A549 (cell line): ENCODE data around the gene ZMYND10. TPM values are rescaled to one million over a fixed set of nuclear protein-coding genes. Genes with fewer than 3 reads are reported as not detected.

Experiments
- ATAC-seq, 2 experiments: fragments of 200-7000 bp in 1 of 2; fragments of >200 bp in 1 of 2; cut with Nextera tagmentation in 1 of 2; cut with Tn5 transposase in 1 of 2; 3 replicates each; pipeline versions ENCODE4 v1.8.0 to v1.9.1; 2018 to 2020; ENCODE audit warnings: mild to moderate bottlenecking in 1 of 2, moderate library complexity in 1 of 2
- CTCF ChIA-PET: fragments of 300-600 bp; sonication (Branson Sonifier 250); formaldehyde crosslinking; extraction: SDS; loops from one replicate; lab custom pipeline; 2021; ENCODE audit warnings: antibody characterized with exemption, inconsistent platforms; lab: Yijun Ruan, JAX
- POLR2A ChIA-PET: fragments of 350-600 bp; formaldehyde crosslinking; extraction: SDS; loops from one replicate; lab custom pipeline; 2021; ENCODE audit warnings: antibody characterized with exemption, inconsistent platforms; lab: Yijun Ruan, JAX
- DNase-seq, 2 experiments: peaks; one replicate each; pipeline versions ENCODE4 v3.0.0 to v3.0.0-alpha.2; 2011 to 2016; ENCODE audit warnings: low read depth in 1 of 2, low spot score in 1 of 2
- FAIRE-seq: peaks from 2 replicates; lab custom pipeline; 2011; peaks lifted over from hg19 to GRCh38; lab: Jason Lieb, UNC
- H3K27ac ChIP-seq, 2 experiments: fragments of >200 bp; sonication (Bioruptor Twin); formaldehyde crosslinking; 3 replicates each; pipeline ENCODE4 v1.5.1; 2016 to 2017
- H3K4me1 ChIP-seq: fragments of >200 bp; sonication (Bioruptor Twin); formaldehyde crosslinking; 3 replicates; pipeline ENCODE4 v1.6.1; 2016
- H3K4me2 ChIP-seq: fragments of >200 bp; sonication (Bioruptor Twin); formaldehyde crosslinking; 3 replicates; pipeline ENCODE4 v1.6.1; 2016
- H3K4me3 ChIP-seq: fragments of >200 bp; sonication (Bioruptor Twin); formaldehyde crosslinking; 3 replicates; pipeline ENCODE4 v1.5.1; 2016
- H3K9me3 ChIP-seq: fragments of >200 bp; sonication (Bioruptor Twin); formaldehyde crosslinking; 3 replicates; pipeline ENCODE4 v1.6.1; 2016
- BHLHE40 ChIP-seq: IDR thresholded peaks from 2 replicates; pipeline ENCODE4 v1.6.1; 2012; ENCODE audit warnings: low read depth, low read length, inconsistent platforms
- CEBPB ChIP-seq, 2 experiments: fragments of >200 bp in 1 of 2; sonication (Bioruptor Twin) in 1 of 2; formaldehyde crosslinking in 1 of 2; IDR thresholded peaks; 2 replicates each; pipeline ENCODE4 v1.6.1; 2012 to 2016
- CHD4 ChIP-seq: fragments of 200-600 bp; sonication (generic); IDR thresholded peaks from 2 replicates; pipeline ENCODE4 v1.6.1; 2016; ENCODE audit warnings: antibody characterized with exemption, mild to moderate bottlenecking, borderline replicate concordance
- EHF ChIP-seq: fragments of 250-450 bp; sonication (Bioruptor Pico); IDR thresholded peaks from 2 replicates; pipeline ENCODE4 v1.5.0; 2020; ENCODE audit warnings: mild to moderate bottlenecking
- FOSB ChIP-seq: fragments of 250-450 bp; sonication (Bioruptor Pico); IDR thresholded peaks from 2 replicates; pipeline ENCODE4 v1.5.0; 2020; ENCODE audit warnings: mild to moderate bottlenecking, moderate library complexity
- FOSL2 ChIP-seq, 2 experiments: fragments of 450-650 bp in 1 of 2; fragments of >200 bp in 1 of 2; sonication (Bioruptor Twin) in 1 of 2; formaldehyde crosslinking; IDR thresholded peaks; 2 replicates each; pipeline versions ENCODE4 v1.5.0 to v1.6.1; 2016 to 2020; ENCODE audit warnings: mild to moderate bottlenecking in 1 of 2, moderate library complexity in 1 of 2
- HOXB13 ChIP-seq: fragments of 250-450 bp; sonication (Bioruptor Pico); IDR thresholded peaks from 2 replicates; pipeline ENCODE4 v1.5.0; 2020; ENCODE audit warnings: low read depth, mild to moderate bottlenecking, moderate library complexity
- JUNB ChIP-seq: fragments of >200 bp; sonication (Bioruptor Twin); formaldehyde crosslinking; IDR thresholded peaks from 2 replicates; pipeline ENCODE4 v1.6.1; 2016
- NFE2L2 ChIP-seq: fragments of 150-350 bp; conservative IDR thresholded peaks from 2 replicates; pipeline ENCODE4 v1.6.1; 2014; ENCODE audit warnings: low read length
- POLR2A ChIP-seq: IDR thresholded peaks from 2 replicates; pipeline ENCODE4 v1.6.1; 2012; ENCODE audit warnings: mild to moderate bottlenecking, low read length
- POLR2AphosphoS2 ChIP-seq: conservative IDR thresholded peaks from 2 replicates; pipeline ENCODE4 v1.6.1; 2012; ENCODE audit warnings: low read length, improper control_type of control experiment, inconsistent platforms
- RAD21 ChIP-seq, 2 experiments: fragments of >200 bp in 1 of 2; sonication (Bioruptor Twin) in 1 of 2; formaldehyde crosslinking in 1 of 2; IDR thresholded peaks in 1 of 2; conservative IDR thresholded peaks in 1 of 2; 2 replicates in 1 of 2; 3 replicates in 1 of 2; pipeline ENCODE4 v1.6.1; 2012 to 2018; ENCODE audit warnings: inconsistent platforms in 1 of 2
- ZC3H11A ChIP-seq: fragments of 450-650 bp; IDR thresholded peaks from 2 replicates; pipeline ENCODE4 v1.6.1; 2014; ENCODE audit warnings: antibody characterized with exemption, mild to moderate bottlenecking
- ZNF302 ChIP-seq: fragments of 250-450 bp; sonication (Bioruptor Pico); IDR thresholded peaks from 2 replicates; pipeline ENCODE4 v1.9.0; 2021; ENCODE audit warnings: inconsistent platforms, mild to moderate bottlenecking, moderate library complexity
- ZSCAN20 ChIP-seq: fragments of 250-450 bp; sonication (Bioruptor Pico); IDR thresholded peaks from 2 replicates; pipeline ENCODE4 v1.8.0; 2022; ENCODE audit warnings: mild to moderate bottlenecking, moderate library complexity
- WGBS: methylation state at CpG from one replicate; pipeline ENCODE4 v1.1.6; 2017; ENCODE audit errors: missing lambda C conversion rate; 5-methylcytosine and 5-hydroxymethylcytosine counted together
- polyA plus RNA-seq, 4 experiments: library from polyadenylated mRNA; depleted of rRNA in 3 of 4; stranded (reverse); fragments of >200 nt; fragmentation: RNase III in 1 of 4; extraction: RNeasy Plus Mini Kit Qiagen cat#74134 plus additional on column Dnase treatment in 1 of 4; gene quantifications; 2 replicates in 3 of 4; 3 replicates in 1 of 4; pipeline ENCODE4 v1.2.3, GENCODE V29; 2011 to 2017
- TF ChIP-seq, protein P1 (sequence below): IDR thresholded peaks from 2 replicates; pipeline ENCODE4 v1.6.1; 2012
- TF ChIP-seq, protein P2 (sequence below): fragments of >200 bp; sonication (Bioruptor Twin); formaldehyde crosslinking; IDR thresholded peaks from 2 replicates; pipeline ENCODE4 v1.6.1; 2016
- TF ChIP-seq, protein P3 (sequence below): IDR thresholded peaks from 2 replicates; pipeline ENCODE4 v1.6.1; 2012; ENCODE audit warnings: low read depth, borderline replicate concordance

Gene ZMYND10
- polyA plus RNA-seq, 2 of the 4 experiments (the other 2 are of a cell fraction): 0.43 to 0.77 TPM

DNA sequence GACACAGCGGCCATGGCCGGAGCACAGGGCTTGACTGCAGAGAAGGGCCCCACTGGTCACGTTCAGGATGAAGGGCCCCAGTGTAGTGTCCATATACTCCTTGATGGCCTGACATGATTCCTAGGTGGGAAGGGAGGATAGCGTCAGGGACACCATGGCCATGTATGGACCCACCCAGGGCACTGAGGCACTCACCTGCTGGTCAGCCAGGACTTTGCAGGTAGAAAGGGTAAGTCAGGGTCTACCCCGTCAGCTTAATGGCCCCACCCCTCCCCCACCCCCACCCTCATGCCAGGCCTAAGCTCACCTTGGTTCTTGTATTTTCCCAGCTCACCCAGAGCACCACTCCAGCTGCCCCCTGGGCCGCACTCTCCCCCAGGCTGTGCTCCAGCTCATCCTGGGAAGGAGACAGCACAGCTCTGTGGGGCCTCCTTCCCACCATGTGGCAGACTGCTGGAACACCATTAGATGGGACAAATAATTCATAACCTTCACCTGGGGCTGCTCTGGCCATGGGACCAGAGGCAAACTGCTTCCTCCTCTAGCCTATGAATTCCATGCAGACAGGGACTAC lies 44.8 kb downstream of the ZMYND10 start:
- H3K4me3 ChIP-seq: no peak overlapping the region
- ChIA-PET POLR2A (interaction anchor here (0.6 kb wide), 1 partner anchor 270 kb away, joined by 3 read pairs; no protein-coding TSS in a partner anchor), CTCF (interaction anchor here (1.2 to 3.5 kb wide), 4 partner anchors 9 to 27 kb away, joined by 3 to 21 read pairs (median 6); partner anchors contain the start of genes HYAL2, IFRD2 and TUSC2)

DNA sequence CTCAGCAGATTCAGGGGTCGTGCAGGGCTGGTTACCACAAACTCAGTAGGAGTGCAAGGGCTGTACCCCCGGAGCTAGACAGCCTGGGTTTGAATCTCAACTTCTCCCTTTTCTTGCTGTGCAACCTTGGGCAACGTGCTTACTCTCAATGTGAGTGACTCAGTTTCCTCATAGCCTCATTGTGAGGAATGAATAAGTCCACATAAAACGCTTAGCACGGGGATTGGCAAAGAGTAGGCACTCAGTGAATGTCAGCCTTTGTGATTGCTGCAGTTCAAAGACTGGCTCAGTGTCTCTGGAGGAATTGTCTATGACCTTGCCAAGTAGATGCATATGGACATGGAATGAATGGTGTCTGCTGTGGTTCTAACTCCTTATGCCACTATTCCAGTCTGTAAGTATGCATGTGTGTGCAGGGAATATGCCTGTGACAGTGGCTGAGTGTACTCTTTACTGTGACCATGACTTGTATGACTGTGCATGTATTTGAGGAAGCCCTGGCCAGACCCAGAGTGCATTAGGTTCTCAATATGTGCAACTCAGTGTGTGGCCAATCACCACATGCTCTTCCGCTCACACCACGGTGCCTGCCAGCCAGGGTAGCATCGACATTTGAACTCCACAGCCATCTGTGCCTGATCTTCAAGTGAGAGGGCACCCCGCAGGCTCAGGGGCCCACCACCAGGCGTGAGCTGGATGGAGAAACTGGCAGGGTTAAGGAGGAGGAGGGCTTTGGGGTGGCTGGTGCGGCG lies 45.4 kb downstream of the ZMYND10 start:
- peaks cover 26% of the 10 kb centered on the region for H3K4me1 ChIP-seq
- H3K9me3 ChIP-seq: no peaks in the 10 kb centered on the region
- H3K4me2 ChIP-seq: peak overlapping the region; percentile 92
- POLR2A ChIA-PET: interaction anchor here (0.5 to 1.4 kb wide), 5 partner anchors 21 to 271 kb away, joined by 3 to 4 read pairs (median 3); no protein-coding TSS in a partner anchor
- H3K4me3 ChIP-seq: peak overlapping the region; percentile 44
- no peak for ATAC-seq
- TF ChIP-seq ZC3H11A (no peak), ZNF302 (CRISPR knock-in tag) (no peak), POLR2A (no peak), FOSL2 (IDR thresholded peaks at IDR 0.05) (no peak), FOSL2 (CRISPR knock-in tag; IDR thresholded peaks at IDR 0.05) (no peak), POLR2AphosphoS2 (no peak), FOSB (CRISPR knock-in tag) (no peak), EHF (peak; percentile 36; the same call in 1 of the 2 replicates)
- TF ChIP-seq, all 56 proteins: peak for 1
- FAIRE-seq (no peak), DNase-seq (no peak)
- H3K27ac ChIP-seq: peak overlapping the region; percentile 74 to 82
- WGBS: 57% methylated on average over 10 of the region's 12 CpGs
- CTCF ChIA-PET: interaction anchor here (1.1 to 3.5 kb wide), 6 partner anchors 15 to 65 kb away, joined by 3 to 21 read pairs (median 6); partner anchors contain the start of genes HYAL2 and TUSC2

More for the DNA sequence above, 44.8 kb downstream of the ZMYND10 start:
- no peak for ATAC-seq
- Histone ChIP-seq H3K9me3 (no peaks in the 10 kb centered on the region), H3K27ac (peak overlapping the region in 1 of 2 experiments; percentile 82; a peak in 2 of 6 replicates), H3K4me1 (peaks cover 26% of the 10 kb centered on the region), H3K4me2 (peak overlapping the region; percentile 92; the same call in 2 of the 3 replicates)
- DNase-seq: no peak
- FAIRE-seq: no peak
- 96% methylated on average over 4 of the region's 6 CpGs for WGBS
- TF ChIP-seq CHD4: no peak
- TF ChIP-seq, protein P1, sequence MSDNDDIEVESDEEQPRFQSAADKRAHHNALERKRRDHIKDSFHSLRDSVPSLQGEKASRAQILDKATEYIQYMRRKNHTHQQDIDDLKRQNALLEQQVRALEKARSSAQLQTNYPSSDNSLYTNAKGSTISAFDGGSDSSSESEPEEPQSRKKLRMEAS: no peak
- TF ChIP-seq, protein P2, sequence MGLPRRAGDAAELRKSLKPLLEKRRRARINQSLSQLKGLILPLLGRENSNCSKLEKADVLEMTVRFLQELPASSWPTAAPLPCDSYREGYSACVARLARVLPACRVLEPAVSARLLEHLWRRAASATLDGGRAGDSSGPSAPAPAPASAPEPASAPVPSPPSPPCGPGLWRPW: no peak
- no peak for TF ChIP-seq ZSCAN20 (CRISPR knock-in tag)
- no peak for TF ChIP-seq BHLHE40
- TF ChIP-seq ZNF302 (CRISPR knock-in tag): no peak
- no peak for TF ChIP-seq RAD21 (conservative IDR thresholded peaks at IDR 0.05 in 1 of 2, IDR thresholded peaks at IDR 0.05 in 1 of 2)

DNA sequence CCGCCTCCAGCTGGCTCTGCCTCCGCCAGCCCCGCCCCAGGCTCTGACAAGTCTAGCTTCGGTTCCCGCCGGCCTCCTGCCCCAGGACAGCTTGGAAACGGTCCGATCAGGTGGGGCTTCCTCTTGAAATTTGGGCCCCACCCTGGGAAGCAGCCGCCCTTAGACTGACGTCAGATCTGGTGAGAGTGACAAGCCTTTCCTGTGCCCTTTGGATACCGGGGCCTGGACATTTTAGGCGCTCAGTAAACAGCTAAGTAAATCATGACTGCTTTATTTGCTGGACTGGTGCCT lies 45.9 kb downstream of the ZMYND10 start:
- H3K9me3 ChIP-seq: no peaks in the 10 kb centered on the region
- no peak for TF ChIP-seq CEBPB (IDR thresholded peaks at IDR 0.05)
- TF ChIP-seq HOXB13 (CRISPR knock-in tag): no peak
- no peak for TF ChIP-seq JUNB
- no peak for TF ChIP-seq NFE2L2
- TF ChIP-seq, protein P3, sequence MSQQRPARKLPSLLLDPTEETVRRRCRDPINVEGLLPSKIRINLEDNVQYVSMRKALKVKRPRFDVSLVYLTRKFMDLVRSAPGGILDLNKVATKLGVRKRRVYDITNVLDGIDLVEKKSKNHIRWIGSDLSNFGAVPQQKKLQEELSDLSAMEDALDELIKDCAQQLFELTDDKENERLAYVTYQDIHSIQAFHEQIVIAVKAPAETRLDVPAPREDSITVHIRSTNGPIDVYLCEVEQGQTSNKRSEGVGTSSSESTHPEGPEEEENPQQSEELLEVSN: no peak
- no peak for DNase-seq
- ChIA-PET CTCF (interaction anchor here (1.1 to 3.5 kb wide), 7 partner anchors 16 to 105 kb away, joined by 3 to 21 read pairs (median 3); partner anchors contain the start of genes HYAL2 and TUSC2), POLR2A (interaction anchor here (0.5 to 1.4 kb wide), 4 partner anchors 20 to 39 kb away, joined by 3 to 4 read pairs (median 4); no protein-coding TSS in a partner anchor)
- peak overlapping the region; percentile 44 for H3K4me3 ChIP-seq
- no peak for FAIRE-seq
- peaks cover 26% of the 10 kb centered on the region for H3K4me1 ChIP-seq
- H3K27ac ChIP-seq: peak overlapping the region; percentile 74 to 82
- peak overlapping the region; percentile 92 for H3K4me2 ChIP-seq
- ATAC-seq: peak in 1 of 2 experiments; percentile 84; a peak in 3 of 6 replicates
- no CpG with 5 or more reads among the region's 12 CpGs for WGBS
